ENCODE measurements around the gene ARAP1. TPM values are rescaled to one million over a fixed set of nuclear protein-coding genes. Genes with fewer than 3 reads are reported as not detected.

Gene ARAP1
- total RNA-seq, 1 donor from 2014 or later, result 17.6 TPM

- peaks cover 3% of the 10 kb centered on the region for H3K27me3 Mint-ChIP-seq (ENCODE audit: insufficient read depth, low read depth)
- Histone ChIP-seq H3K36me3 (no peaks in the 10 kb centered on the region), H2AFZ (replicated peaks) (no peak overlapping the region), H3K27ac (no peak overlapping the region), H3K4me2 (no peak overlapping the region), H3K9me3 (ENCODE audit: low read depth) (no peaks in the 10 kb centered on the region), H3K79me2 (ENCODE audit: low read depth) (no peaks in the 10 kb centered on the region), H3K9ac (no peak overlapping the region), H4K20me1 (ENCODE audit: low read depth) (no peaks in the 10 kb centered on the region), H3F3A (ENCODE audit: low read depth) (no peaks in the 10 kb centered on the region), H3K4me3 (no peak overlapping the region), H3K27me3 (no peaks in the 10 kb centered on the region), H3K4me1 (peaks cover 7% of the 10 kb centered on the region)
- no peak for DNase-seq (ENCODE audit: low spot score)
- no peak overlapping the region for H3K4me3 Mint-ChIP-seq
- no peaks in the 10 kb centered on the region for H3K9me3 Mint-ChIP-seq
- H3K27ac Mint-ChIP-seq, result no peak overlapping the region
- TF ChIP-seq EZH2 (IDR thresholded peaks at IDR 0.05), result no peak
- no peak for TF ChIP-seq CTCF (IDR thresholded peaks at IDR 0.05)
- TF ChIP-seq EZH2phosphoT487 (IDR thresholded peaks at IDR 0.05), result no peak
- H3K36me3 Mint-ChIP-seq, result no peaks in the 10 kb centered on the region
- peaks cover 49% of the 10 kb centered on the region for H3K4me1 Mint-ChIP-seq
Observed at GRCh38 chr11:72773291-72773690, 21.1 kb upstream of the ARAP1 start.

- Histone ChIP-seq H3K27ac (no peak overlapping the region), H3K27me3 (no peaks in the 10 kb centered on the region), H3K9ac (no peak overlapping the region), H3F3A (ENCODE audit: low read depth) (no peaks in the 10 kb centered on the region), H3K4me1 (peaks cover 16% of the 10 kb centered on the region), H3K4me2 (no peak overlapping the region), H3K36me3 (no peaks in the 10 kb centered on the region), H2AFZ (replicated peaks) (no peak overlapping the region), H3K79me2 (ENCODE audit: low read depth) (no peaks in the 10 kb centered on the region), H3K9me3 (ENCODE audit: low read depth) (no peaks in the 10 kb centered on the region), H4K20me1 (ENCODE audit: low read depth) (peaks cover 8% of the 10 kb centered on the region), H3K4me3 (no peak overlapping the region)
- DNase-seq (ENCODE audit: low spot score), result no peak
- Mint-ChIP-seq H3K27me3 (ENCODE audit: insufficient read depth, low read depth) (peaks cover 3% of the 10 kb centered on the region), H3K9me3 (no peaks in the 10 kb centered on the region), H3K27ac (no peak overlapping the region), H3K4me1 (peaks cover 57% of the 10 kb centered on the region), H3K36me3 (no peaks in the 10 kb centered on the region), H3K4me3 (no peak overlapping the region)
- no peak for TF ChIP-seq EZH2 (IDR thresholded peaks at IDR 0.05)
Observed at GRCh38 chr11:72772059-72772458, 19.9 kb upstream of the ARAP1 start.

DNA sequence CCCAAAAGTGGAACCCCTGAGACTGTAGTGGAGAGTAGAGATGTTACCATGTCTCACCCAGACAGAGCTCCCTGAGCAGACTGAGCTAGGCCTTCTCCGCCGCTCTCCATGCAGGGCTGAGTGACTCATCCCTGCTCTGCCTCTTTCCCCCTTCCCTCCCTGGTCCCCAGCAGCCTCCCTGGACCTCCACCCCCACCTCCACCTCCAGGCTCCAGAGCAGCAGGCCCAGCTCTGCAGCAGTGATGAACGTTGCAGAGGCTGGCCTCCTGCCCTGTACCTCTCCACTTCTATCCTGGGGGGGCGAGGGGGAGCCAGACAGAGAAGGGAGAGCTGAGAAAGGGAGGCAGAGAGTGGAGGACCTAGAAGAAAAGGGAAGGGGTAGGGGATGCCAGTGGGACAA, 19.3 kb upstream of the ARAP1 start:
- H3K9me3 ChIP-seq (ENCODE audit: low read depth), result no peaks in the 10 kb centered on the region
- Mint-ChIP-seq H3K27ac (peak overlapping the region; percentile 60), H3K4me3 (no peak overlapping the region), H3K36me3 (no peaks in the 10 kb centered on the region), H3K4me1 (peaks cover 60% of the 10 kb centered on the region), H3K9me3 (no peaks in the 10 kb centered on the region), H3K27me3 (ENCODE audit: insufficient read depth, low read depth) (peaks cover 2% of the 10 kb centered on the region)
- TF ChIP-seq CTCF (IDR thresholded peaks at IDR 0.05), result no peak
- TF ChIP-seq EZH2 (IDR thresholded peaks at IDR 0.05), result no peak
- TF ChIP-seq EZH2phosphoT487 (IDR thresholded peaks at IDR 0.05), result no peak
- H3K4me3 ChIP-seq, result no peak overlapping the region
- no peak overlapping the region for H3K4me2 ChIP-seq
- DNase-seq (ENCODE audit: low spot score), result no peak
- H3K27me3 ChIP-seq, result no peaks in the 10 kb centered on the region
- H3K4me1 ChIP-seq, result peaks cover 16% of the 10 kb centered on the region
- no peaks in the 10 kb centered on the region for H3K79me2 ChIP-seq (ENCODE audit: low read depth)
- no peaks in the 10 kb centered on the region for H3K36me3 ChIP-seq
- no peaks in the 10 kb centered on the region for H3F3A ChIP-seq (ENCODE audit: low read depth)
- no peak overlapping the region for H3K9ac ChIP-seq
- peaks cover 12% of the 10 kb centered on the region for H4K20me1 ChIP-seq (ENCODE audit: low read depth)
- no peak overlapping the region for H2AFZ ChIP-seq (replicated peaks)
- no peak overlapping the region for H3K27ac ChIP-seq

DNA sequence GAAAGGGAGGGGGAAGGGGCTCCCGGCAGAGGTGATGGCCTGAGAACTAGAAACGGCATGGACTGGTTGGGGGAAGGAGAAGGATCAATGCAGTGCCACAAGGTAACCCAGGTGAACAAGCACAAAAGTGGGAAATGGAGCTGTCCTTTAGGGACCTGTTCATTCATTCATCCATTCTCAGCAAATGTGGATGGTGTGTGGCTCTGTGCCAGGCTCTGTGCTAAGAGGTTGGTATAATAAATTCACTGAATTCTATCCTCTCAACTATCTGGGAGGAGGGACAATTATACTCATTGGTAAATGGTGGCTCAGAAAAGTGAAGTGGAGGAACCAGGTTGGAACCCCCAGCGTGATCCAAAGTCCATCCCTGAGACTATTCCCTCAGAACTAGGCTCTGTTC, 18.6 kb upstream of the ARAP1 start:
- peaks cover 12% of the 10 kb centered on the region for H4K20me1 ChIP-seq (ENCODE audit: low read depth)
- H3K79me2 ChIP-seq (ENCODE audit: low read depth), result no peaks in the 10 kb centered on the region
- no peak overlapping the region for H2AFZ ChIP-seq (replicated peaks)
- no peak overlapping the region for H3K27ac ChIP-seq
- H3K4me3 Mint-ChIP-seq, result no peak overlapping the region
- TF ChIP-seq CTCF (IDR thresholded peaks at IDR 0.05) (no peak), EZH2phosphoT487 (IDR thresholded peaks at IDR 0.05) (no peak), EZH2 (IDR thresholded peaks at IDR 0.05) (no peak)
- H3K36me3 Mint-ChIP-seq, result no peaks in the 10 kb centered on the region
- no peaks in the 10 kb centered on the region for H3K27me3 ChIP-seq
- no peaks in the 10 kb centered on the region for H3F3A ChIP-seq (ENCODE audit: low read depth)
- H3K4me2 ChIP-seq, result no peak overlapping the region
- no peak overlapping the region for H3K9ac ChIP-seq
- H3K27me3 Mint-ChIP-seq (ENCODE audit: insufficient read depth, low read depth), result peaks cover 4% of the 10 kb centered on the region
- peaks cover 59% of the 10 kb centered on the region for H3K4me1 Mint-ChIP-seq
- H3K27ac Mint-ChIP-seq, result no peak overlapping the region
- H3K9me3 Mint-ChIP-seq, result no peaks in the 10 kb centered on the region
- H3K9me3 ChIP-seq (ENCODE audit: low read depth), result no peaks in the 10 kb centered on the region
- peaks cover 16% of the 10 kb centered on the region for H3K4me1 ChIP-seq
- no peak for DNase-seq (ENCODE audit: low spot score)
- no peaks in the 10 kb centered on the region for H3K36me3 ChIP-seq
- no peak overlapping the region for H3K4me3 ChIP-seq
